Lower leg skin (tissue), 4 donors: ENCODE data around the gene CFAP97D2. TPM values are rescaled to one million over a fixed set of nuclear protein-coding genes. Genes with fewer than 3 reads are reported as not detected.

Source experiments
- DNase-seq, 2 donors: peaks; one replicate each; pipeline ENCODE4 v3.0.0-alpha.2; 2019; ENCODE audit warnings: low spot score in 2 of 2
- H3K4me3 ChIP-seq: fragments of 200-600 bp; sonication (generic); 2 replicates; pipeline ENCODE4 v1.5.1; 2017; ENCODE audit warnings: mild to moderate bottlenecking, low read depth; ENCODE audit not compliant: poor library complexity, severe bottlenecking
- CTCF ChIP-seq, 3 donors: fragments of 450-650 bp; IDR thresholded peaks; one replicate each; pipeline ENCODE4 v1.5.1; 2016; ENCODE audit warnings: antibody characterized with exemption in 3 of 3, mild to moderate bottlenecking in 3 of 3, moderate library complexity in 2 of 3
- POLR2A ChIP-seq, 2 donors: fragments of 450-650 bp; IDR thresholded peaks; one replicate each; pipeline ENCODE4 v1.6.1; 2016 to 2017; ENCODE audit warnings: antibody characterized with exemption in 2 of 2, mild to moderate bottlenecking in 1 of 2, moderate library complexity in 1 of 2
- WGBS, 2 donors: methylation state at CpG; one replicate each; pipeline ENCODE4 v1.1.5; 2018; 5-methylcytosine and 5-hydroxymethylcytosine counted together
- intact Hi-C: fragments of 100-400 bp; cut with DNase I; formaldehyde crosslinking; loops from one replicate; pipeline ENCODE4 v1.15.0; 2023; ENCODE audit warnings: low total_unique reads
- total RNA-seq, 4 donors: library from RNA; depleted of rRNA; stranded (reverse); fragments of >200 nt; gene quantifications; one replicate each; pipeline ENCODE4 v1.1.0, GENCODE V29; 2016

CFAP97D2 gene
- not detected for total RNA-seq

- intact Hi-C loops: no loop called here
- 56 to 59% methylated on average over 13 of the region's 13 CpGs for WGBS, 2 donors
- DNase-seq: no peak
Measured at GRCh38 chr13:114179087-114179658, at the start of gene CFAP97D2. TSS of gene CFAP97D2 (plus strand) at chr13:114179257. CDS start at chr13:114179331, 74 bp downstream.

GRCh38 chr13:114129649-114130062, 49.4 kb upstream of the CFAP97D2 start:
- TF ChIP-seq POLR2A (IDR thresholded peaks at IDR 0.05) (no peak), CTCF (IDR thresholded peaks at IDR 0.05) (no peak)
- H3K4me3 ChIP-seq: no peak overlapping the region
- no peak for DNase-seq
- intact Hi-C loops: no loop called here
- WGBS, 2 donors: 67 to 78% methylated on average over 9 of the region's 9 CpGs

More at GRCh38 chr13:114179087-114179658, at the start of gene CFAP97D2:
- no peak within 1 kb of the TSS for H3K4me3 ChIP-seq
- TF ChIP-seq CTCF (IDR thresholded peaks at IDR 0.05) (no peak), POLR2A (IDR thresholded peaks at IDR 0.05) (no peak)

GRCh38 chr13:114130131-114130836, 48.8 kb upstream of the CFAP97D2 start:
- no peak overlapping the region for H3K4me3 ChIP-seq
- intact Hi-C loops: no loop called here
- TF ChIP-seq POLR2A (IDR thresholded peaks at IDR 0.05) (no peak), CTCF (IDR thresholded peaks at IDR 0.05) (no peak)
- 47 to 61% methylated on average over 17 to 18 of the region's 18 CpGs for WGBS, 2 donors
- DNase-seq: no peak

GRCh38 chr13:114130837-114131582, 48.0 kb upstream of the CFAP97D2 start:
- 4 to 9% methylated on average over 22 to 30 of the region's 30 CpGs for WGBS, 2 donors
- no peak for DNase-seq

More at GRCh38 chr13:114130837-114131582, 48.0 kb upstream of the CFAP97D2 start:
- intact Hi-C loops: no loop called here
- H3K4me3 ChIP-seq: peak overlapping the region; percentile 69
- TF ChIP-seq POLR2A (IDR thresholded peaks at IDR 0.05) (no peak), CTCF (IDR thresholded peaks at IDR 0.05) (no peak)
